ENCODE results near the gene NRIP3. TPM values are rescaled to one million over a fixed set of nuclear protein-coding genes. Genes with fewer than 3 reads are reported as not detected.

The NRIP3 gene
- total RNA-seq, 1 experiment from 2014 or later: not detected

DNA sequence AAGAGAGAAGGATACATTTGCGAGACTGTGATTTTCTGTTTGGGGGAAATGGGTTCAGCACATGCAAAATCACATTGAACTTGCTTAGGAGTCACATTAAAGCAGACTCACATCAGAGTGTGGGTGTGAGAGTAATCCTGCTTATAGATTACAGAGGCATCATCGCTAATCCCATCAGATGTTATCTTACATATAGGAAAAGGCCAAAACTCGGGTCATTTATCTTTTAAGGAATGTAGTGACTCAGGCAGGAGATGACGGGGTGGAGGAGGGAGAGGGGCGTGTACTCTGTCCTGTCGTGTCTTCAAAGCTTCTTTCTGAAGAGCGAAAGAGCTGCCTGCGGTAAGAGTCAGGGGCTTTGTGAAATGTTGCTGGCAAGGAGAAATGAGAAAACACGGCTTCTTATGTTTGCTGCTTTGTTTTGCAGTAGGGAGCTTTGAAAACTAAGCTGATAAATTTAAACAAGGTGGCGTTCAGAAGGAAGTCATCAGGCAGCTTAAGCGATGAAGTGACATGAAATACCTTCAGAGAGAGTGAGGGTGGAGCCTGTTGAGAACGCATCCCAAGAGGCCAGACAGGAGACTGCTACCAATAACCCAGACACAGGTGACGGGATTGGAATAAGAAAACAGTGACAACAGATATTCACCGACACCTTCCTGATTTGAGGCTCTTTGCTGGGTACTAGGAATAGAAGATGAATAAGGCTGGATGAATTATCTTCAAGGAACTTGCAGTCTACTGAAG, 68.9 kb downstream of the NRIP3 start:
- H3F3A ChIP-seq (ENCODE audit: low read length, unreplicated experiment): no peaks in the 10 kb centered on the region
- intact Hi-C loops (cut with micrococcal nuclease): no loop called here
- H3K9me2 ChIP-seq (replicated peaks; ENCODE audit: low read length): no peaks in the 10 kb centered on the region
- H3K9me3 ChIP-seq (ENCODE audit: low read length): no peaks in the 10 kb centered on the region
- H3K4me1 ChIP-seq (ENCODE audit: insufficient read depth, low read length): peaks cover 7% of the 10 kb centered on the region; the same call in 1 of the 2 replicates
- DNase-seq (peak; percentile 57), ATAC-seq (peak; percentile 85)
- ChIA-PET CTCF (interaction anchor here (0.6 kb wide), 1 partner anchor 51 kb away, joined by 3 read pairs; no protein-coding TSS in a partner anchor), POLR2A (ENCODE audit: unreplicated experiment) (no interaction called here)
- BruUV-seq (replicated peaks): no TSS peak
- peak overlapping the region; percentile 41 for H3K4me2 ChIP-seq (ENCODE audit: low read length)
- TF ChIP-seq EZH2phosphoT487 (IDR thresholded peaks at IDR 0.05; ENCODE audit: borderline replicate concordance, low read length): no peak
- H4K20me1 ChIP-seq (ENCODE audit: low read length): no peaks in the 10 kb centered on the region
- no peak overlapping the region for H3K9ac ChIP-seq (ENCODE audit: low read length)
- no peak overlapping the region for H3K27ac ChIP-seq (ENCODE audit: low read length)
- no peaks in the 10 kb centered on the region for H3K79me2 ChIP-seq (ENCODE audit: low read length)
- no peaks in the 10 kb centered on the region for H3K27me3 ChIP-seq (ENCODE audit: low read length)
- H3K4me3 ChIP-seq (ENCODE audit: low read length): no peak overlapping the region; the same call in 1 of the 2 replicates
- H3K36me3 ChIP-seq (ENCODE audit: low read depth, low read length): no peaks in the 10 kb centered on the region
- H2AFZ ChIP-seq (ENCODE audit: low read length): no peak overlapping the region

DNA sequence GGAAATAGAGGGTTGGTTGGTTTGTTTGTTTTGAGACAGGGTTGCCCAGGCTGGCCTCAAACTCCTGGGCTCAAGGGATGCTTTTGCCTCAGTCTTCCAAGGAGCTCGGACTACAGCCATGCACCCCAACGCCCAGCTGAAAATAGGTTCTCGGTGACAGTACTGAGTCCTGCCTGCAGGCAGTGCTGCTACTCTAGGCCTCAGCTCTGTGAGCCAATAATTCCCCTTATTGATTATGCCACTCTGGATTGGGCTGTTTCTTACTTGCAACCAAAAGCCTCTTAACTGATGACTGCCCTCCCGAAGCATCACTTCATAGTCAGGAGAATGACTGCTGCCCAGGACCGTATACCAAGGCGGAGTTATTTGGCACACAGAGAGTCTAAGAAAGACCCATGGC, 69.9 kb downstream of the NRIP3 start:
- Histone ChIP-seq H3K4me2 (ENCODE audit: low read length) (no peak overlapping the region), H3F3A (ENCODE audit: low read length, unreplicated experiment) (no peaks in the 10 kb centered on the region), H3K79me2 (ENCODE audit: low read length) (no peaks in the 10 kb centered on the region), H3K36me3 (ENCODE audit: low read depth, low read length) (no peaks in the 10 kb centered on the region), H4K20me1 (ENCODE audit: low read length) (no peaks in the 10 kb centered on the region), H3K9ac (ENCODE audit: low read length) (no peak overlapping the region), H3K9me3 (ENCODE audit: low read length) (no peaks in the 10 kb centered on the region), H3K4me1 (ENCODE audit: insufficient read depth, low read length) (peaks cover 7% of the 10 kb centered on the region; the same call in 1 of the 2 replicates), H2AFZ (ENCODE audit: low read length) (no peak overlapping the region), H3K9me2 (replicated peaks; ENCODE audit: low read length) (no peaks in the 10 kb centered on the region), H3K27me3 (ENCODE audit: low read length) (no peaks in the 10 kb centered on the region), H3K4me3 (ENCODE audit: low read length) (no peak overlapping the region), H3K27ac (ENCODE audit: low read length) (no peak overlapping the region)
- no TSS peak for BruUV-seq (replicated peaks)
- intact Hi-C loops (cut with micrococcal nuclease): no loop called here
- POLR2A ChIA-PET (ENCODE audit: unreplicated experiment): no interaction called here
- CTCF ChIA-PET: no interaction called here
- DNase-seq: no peak
- ATAC-seq: no peak
- TF ChIP-seq EZH2phosphoT487 (IDR thresholded peaks at IDR 0.05; ENCODE audit: borderline replicate concordance, low read length) (no peak), EZH2 (IDR thresholded peaks at IDR 0.05; ENCODE audit: low read length, unreplicated experiment) (no peak)
- TF ChIP-seq, protein P1, sequence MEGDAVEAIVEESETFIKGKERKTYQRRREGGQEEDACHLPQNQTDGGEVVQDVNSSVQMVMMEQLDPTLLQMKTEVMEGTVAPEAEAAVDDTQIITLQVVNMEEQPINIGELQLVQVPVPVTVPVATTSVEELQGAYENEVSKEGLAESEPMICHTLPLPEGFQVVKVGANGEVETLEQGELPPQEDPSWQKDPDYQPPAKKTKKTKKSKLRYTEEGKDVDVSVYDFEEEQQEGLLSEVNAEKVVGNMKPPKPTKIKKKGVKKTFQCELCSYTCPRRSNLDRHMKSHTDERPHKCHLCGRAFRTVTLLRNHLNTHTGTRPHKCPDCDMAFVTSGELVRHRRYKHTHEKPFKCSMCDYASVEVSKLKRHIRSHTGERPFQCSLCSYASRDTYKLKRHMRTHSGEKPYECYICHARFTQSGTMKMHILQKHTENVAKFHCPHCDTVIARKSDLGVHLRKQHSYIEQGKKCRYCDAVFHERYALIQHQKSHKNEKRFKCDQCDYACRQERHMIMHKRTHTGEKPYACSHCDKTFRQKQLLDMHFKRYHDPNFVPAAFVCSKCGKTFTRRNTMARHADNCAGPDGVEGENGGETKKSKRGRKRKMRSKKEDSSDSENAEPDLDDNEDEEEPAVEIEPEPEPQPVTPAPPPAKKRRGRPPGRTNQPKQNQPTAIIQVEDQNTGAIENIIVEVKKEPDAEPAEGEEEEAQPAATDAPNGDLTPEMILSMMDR (conservative IDR thresholded peaks at IDR 0.05; ENCODE audit: low read depth, low read length): no peak

DNA sequence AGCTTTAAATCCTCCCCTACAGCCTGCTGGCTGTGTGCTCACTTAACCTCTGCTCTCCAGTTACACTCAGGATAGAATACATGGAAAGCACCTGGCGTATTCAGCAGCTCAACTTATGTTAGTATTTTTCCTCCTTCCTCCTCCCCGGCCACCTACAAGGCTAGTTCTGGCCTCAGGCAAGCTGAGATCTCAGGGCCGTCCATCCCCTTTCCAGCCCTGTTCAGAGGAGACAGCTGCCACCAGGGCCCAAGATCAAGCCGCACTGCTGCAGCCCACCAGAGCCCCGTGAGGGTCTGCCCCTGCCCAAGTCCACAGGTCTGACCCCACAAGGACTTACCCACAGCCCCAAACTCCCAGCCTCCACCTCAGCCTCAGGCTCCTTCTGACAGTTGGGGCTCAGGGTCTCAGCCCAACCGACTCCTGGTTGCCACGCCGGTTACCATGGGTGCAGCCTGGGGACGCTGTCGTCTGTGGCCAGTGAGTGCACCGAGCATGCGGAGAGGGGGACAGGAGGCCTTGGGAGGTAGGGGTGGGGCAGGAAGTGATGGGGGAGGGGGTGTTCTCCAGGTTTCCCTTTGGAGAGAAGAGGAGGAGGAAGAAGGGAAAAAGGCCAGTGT, 71.1 kb downstream of the NRIP3 start, which contains the start of gene C11orf16:
Gene C11orf16 (minus strand): TSS at position 384 of the 617 bp plus-strand sequence. CDS start 639 bp downstream, outside the sequence.
- no peak for TF ChIP-seq EZH2 (IDR thresholded peaks at IDR 0.05; ENCODE audit: low read length, unreplicated experiment)
- TF ChIP-seq, protein P1 (conservative IDR thresholded peaks at IDR 0.05; ENCODE audit: low read depth, low read length): no peak
- no peak for TF ChIP-seq EZH2phosphoT487 (IDR thresholded peaks at IDR 0.05; ENCODE audit: borderline replicate concordance, low read length)
- H3K9ac ChIP-seq (ENCODE audit: low read length): no peak within 1 kb of the TSS
- POLR2A ChIA-PET (ENCODE audit: unreplicated experiment): no interaction called here
- no peak for DNase-seq
- H3K27me3 ChIP-seq (ENCODE audit: low read length): no peaks in the 10 kb centered on the region
- peaks cover 7% of the 10 kb centered on the region; the same call in 1 of the 2 replicates for H3K4me1 ChIP-seq (ENCODE audit: insufficient read depth, low read length)
- intact Hi-C loops (cut with micrococcal nuclease): no loop called here
- H3K9me2 ChIP-seq (replicated peaks; ENCODE audit: low read length): no peaks in the 10 kb centered on the region
- CTCF ChIA-PET: no interaction called here
- H3F3A ChIP-seq (ENCODE audit: low read length, unreplicated experiment): no peaks in the 10 kb centered on the region
- no peak within 1 kb of the TSS for H3K4me2 ChIP-seq (ENCODE audit: low read length)
- H3K9me3 ChIP-seq (ENCODE audit: low read length): no peaks in the 10 kb centered on the region
- no peak within 1 kb of the TSS for H3K4me3 ChIP-seq (ENCODE audit: low read length)
- no peak within 1 kb of the TSS for H2AFZ ChIP-seq (ENCODE audit: low read length)
- no peaks in the 10 kb centered on the region for H3K36me3 ChIP-seq (ENCODE audit: low read depth, low read length)
- no peak within 1 kb of the TSS for H3K27ac ChIP-seq (ENCODE audit: low read length)
- no peaks in the 10 kb centered on the region for H3K79me2 ChIP-seq (ENCODE audit: low read length)
- no TSS peak for BruUV-seq (replicated peaks)
- no peak for ATAC-seq
- H4K20me1 ChIP-seq (ENCODE audit: low read length): no peaks in the 10 kb centered on the region

Other genes starting within 250 kb of the NRIP3 start
- 25.3 and 29.5 TPM in 2 replicates for gene AKIP1, start 92.8 kb downstream of the NRIP3 start, total RNA-seq (2014; rRNA removed)
- gene C11orf16, start 71.1 kb downstream of the NRIP3 start, total RNA-seq (2014; rRNA removed): not detected in 2 replicates
- gene ASCL3, start 61.0 kb downstream of the NRIP3 start, total RNA-seq (2014; rRNA removed): not detected in 2 replicates
- 32.0 and 42.1 TPM in 2 replicates for gene TMEM9B, start 39.6 kb downstream of the NRIP3 start, total RNA-seq (2014; rRNA removed)
- gene SCUBE2, start 87.6 kb upstream of the NRIP3 start, total RNA-seq (2014; rRNA removed): 0.18 TPM in 1 of 2 replicates, not detected in the other

All from PC-3 (cell line).